GM12878 (cell line): ENCODE results near the gene ENPP6. TPM values are rescaled to one million over a fixed set of nuclear protein-coding genes. Genes with fewer than 3 reads are reported as not detected.

Experiments used
- ATAC-seq: fragments of 200-7000 bp; cut with Tn5 transposase; 3 replicates; pipeline ENCODE4 v1.9.1; 2020; ENCODE audit warnings: mild to moderate bottlenecking, moderate library complexity
- BruUV-seq: library from RNA; stranded (reverse); fragments of 400-500 nt; replicated peaks from 2 replicates; lab custom pipeline; 2021; lab: Mats Ljungman, UMichigan
- CTCF ChIA-PET: fragments of 300-600 bp; sonication (Branson Sonifier 250); formaldehyde crosslinking; extraction: SDS; loops from one replicate; lab custom pipeline; 2021; ENCODE audit warnings: inconsistent platforms; lab: Yijun Ruan, JAX
- POLR2A ChIA-PET: fragments of 350-600 bp; formaldehyde crosslinking; extraction: SDS; loops from one replicate; lab custom pipeline; 2021; ENCODE audit warnings: inconsistent platforms; lab: Charles Lee
- RAD21 ChIA-PET: fragments of 300-600 bp; sonication (Branson Sonifier 250); formaldehyde crosslinking; loops from one replicate; lab custom pipeline; 2023; ENCODE audit warnings: antibody characterized with exemption; ENCODE audit not compliant: unreplicated experiment; lab: Charles Lee
- SMC1A ChIA-PET: fragments of 300-600 bp; sonication (Branson Sonifier 250); formaldehyde crosslinking; loops from one replicate; lab custom pipeline; 2023; ENCODE audit not compliant: unreplicated experiment, uncharacterized antibody; lab: Charles Lee
- DNase-seq: peaks from one replicate; pipeline ENCODE4 v3.0.0-alpha.2; 2011; ENCODE audit warnings: low read depth, low spot score
- FAIRE-seq: peaks from 3 replicates; lab custom pipeline; 2011; peaks lifted over from hg19 to GRCh38; lab: Jason Lieb, UNC
- H2AFZ ChIP-seq: 2 replicates; pipeline ENCODE4 v1.6.0; 2011; ENCODE audit warnings: low read depth, low read length, control low read depth; ENCODE audit not compliant: control insufficient read depth
- H3K27ac ChIP-seq: 2 replicates; pipeline ENCODE4 v1.5.1; 2011; ENCODE audit warnings: control low read depth; ENCODE audit not compliant: control insufficient read depth, insufficient read depth
- H3K27me3 ChIP-seq, 2 experiments: replicated peaks in 1 of 2; 2 replicates each; pipeline versions ENCODE4 v1.6.0 to v1.6.1; 2011; ENCODE audit warnings: low read length in 1 of 2; ENCODE audit not compliant: control insufficient read depth in 2 of 2, insufficient read depth in 2 of 2
- H3K36me3 ChIP-seq, 2 experiments: 2 replicates each; pipeline ENCODE4 v1.5.1; 2011; ENCODE audit warnings: low read length in 1 of 2; ENCODE audit not compliant: control insufficient read depth in 2 of 2, insufficient read depth in 2 of 2
- H3K4me1 ChIP-seq: 2 replicates; pipeline ENCODE4 v1.6.1; 2011; ENCODE audit warnings: mild to moderate bottlenecking, low read length, moderate library complexity, mixed read lengths; ENCODE audit not compliant: control insufficient read depth, insufficient read depth
- H3K4me2 ChIP-seq: 2 replicates; pipeline ENCODE4 v1.6.0; 2011; ENCODE audit warnings: control low read depth; ENCODE audit not compliant: control insufficient read depth, insufficient read depth
- H3K4me3 ChIP-seq: fragments of 200-600 bp; sonication (generic); 2 replicates; pipeline ENCODE4 v1.5.1; 2016
- H3K79me2 ChIP-seq: 2 replicates; pipeline ENCODE4 v1.6.0; 2011; ENCODE audit warnings: low read length; ENCODE audit not compliant: control insufficient read depth, insufficient read depth
- H3K9ac ChIP-seq: 2 replicates; pipeline ENCODE4 v1.8.0; 2011; ENCODE audit warnings: low read length, control low read depth, mixed read lengths; ENCODE audit not compliant: control insufficient read depth, insufficient read depth
- H3K9me3 ChIP-seq: replicated peaks from 3 replicates; pipeline ENCODE4 v1.5.1; 2011; ENCODE audit warnings: mild to moderate bottlenecking, low read length; ENCODE audit not compliant: control insufficient read depth, insufficient read depth
- H4K20me1 ChIP-seq: 2 replicates; pipeline ENCODE4 v1.6.0; 2011; ENCODE audit not compliant: control insufficient read depth, insufficient read depth
- CHD4 ChIP-seq: fragments of 200-600 bp; sonication (generic); IDR thresholded peaks from 2 replicates; pipeline ENCODE4 v1.6.1; 2016; ENCODE audit warnings: mild to moderate bottlenecking
- CREB1 ChIP-seq: IDR thresholded peaks from 2 replicates; pipeline ENCODE4 v1.6.1; 2012; ENCODE audit warnings: low read depth, mild to moderate bottlenecking, inconsistent platforms
- EGR1 ChIP-seq, 2 experiments: IDR thresholded peaks; 1 replicate in 1 of 2; 2 replicates in 1 of 2; pipeline ENCODE4 v1.6.1; 2011 to 2012; ENCODE audit warnings: low read depth in 2 of 2, low read length in 2 of 2, borderline replicate concordance in 1 of 2, mild to moderate bottlenecking in 1 of 2, moderate library complexity in 1 of 2
- EZH2 ChIP-seq: IDR thresholded peaks from 2 replicates; pipeline ENCODE4 v1.6.1; 2012; ENCODE audit warnings: low read depth, mild to moderate bottlenecking, control low read depth, inconsistent platforms, low read length, borderline replicate concordance; ENCODE audit not compliant: control insufficient read depth
- IRF4 ChIP-seq: IDR thresholded peaks from 2 replicates; pipeline ENCODE4 v1.6.1; 2011; ENCODE audit warnings: low read depth, low read length
- MTA3 ChIP-seq: IDR thresholded peaks from 2 replicates; pipeline ENCODE4 v1.6.1; 2012; ENCODE audit warnings: low read length, inconsistent platforms, borderline replicate concordance
- NFIC ChIP-seq: IDR thresholded peaks from 2 replicates; pipeline ENCODE4 v1.6.1; 2012; ENCODE audit warnings: low read depth, mild to moderate bottlenecking, inconsistent platforms, low read length, moderate library complexity
- NR2C2 ChIP-seq: IDR thresholded peaks from 2 replicates; pipeline ENCODE4 v1.6.1; 2011; ENCODE audit warnings: borderline replicate concordance, low read depth; ENCODE audit not compliant: control insufficient read depth, insufficient read length
- PAX8 ChIP-seq: fragments of 450-650 bp; IDR thresholded peaks from 2 replicates; pipeline ENCODE4 v1.6.1; 2017; ENCODE audit warnings: mild to moderate bottlenecking, moderate library complexity
- POLR2AphosphoS5 ChIP-seq: IDR thresholded peaks from 2 replicates; pipeline ENCODE4 v1.6.1; 2011; ENCODE audit warnings: mild to moderate bottlenecking, low read length, inconsistent platforms
- SUZ12 ChIP-seq: fragments of 200-600 bp; sonication (generic); IDR thresholded peaks from one replicate; pipeline ENCODE4 v1.6.1; 2018; ENCODE audit warnings: antibody characterized with exemption, mild to moderate bottlenecking; ENCODE audit not compliant: unreplicated experiment
- ZNF207 ChIP-seq: fragments of 450-650 bp; IDR thresholded peaks from 2 replicates; pipeline ENCODE4 v1.6.1; 2014; ENCODE audit warnings: antibody characterized with exemption, mild to moderate bottlenecking, borderline replicate concordance
- ZNF24 ChIP-seq: fragments of 450-650 bp; IDR thresholded peaks from 2 replicates; pipeline ENCODE4 v1.6.1; 2017; ENCODE audit warnings: antibody characterized with exemption, mild to moderate bottlenecking
- ZNF622 ChIP-seq: fragments of 450-650 bp; IDR thresholded peaks from 2 replicates; pipeline ENCODE4 v1.6.1; 2017; ENCODE audit warnings: mild to moderate bottlenecking, inconsistent platforms
- WGBS: methylation state at CpG from one replicate; pipeline ENCODE4 v1.1.6; 2016; ENCODE audit warnings: low lambda C conversion rate; ENCODE audit not compliant: insufficient replicate concordance, insufficient coverage; ENCODE audit errors: missing lambda C conversion rate; 5-methylcytosine and 5-hydroxymethylcytosine counted together
- in situ Hi-C: fragments of 300-500 bp; cut with MboI; formaldehyde crosslinking; loops from 9 replicates; pipeline ENCODE4 v1.14.3; 2018; ENCODE audit warnings: mixed read lengths
- intact Hi-C: fragments of 100-400 bp; cut with micrococcal nuclease; formaldehyde crosslinking; loops from one replicate; pipeline ENCODE4 v1.14.2; 2022; ENCODE audit not compliant: unreplicated experiment
- polyA plus RNA-seq, 11 experiments: library from polyadenylated mRNA; depleted of rRNA in 4 of 11; unstranded in 6 of 11; stranded (reverse) in 5 of 11; fragments of >200 nt; fragmentation: Nextera tagmentation in 4 of 11; fragmentation: Illumina TruSeq in 1 of 11; extraction: Ambion mirVana in 4 of 11; extraction: Trizol in 1 of 11; gene quantifications; 1 replicate in 1 of 11; 2 replicates in 10 of 11; pipeline versions ENCODE4 v1.2.1 to v1.2.3, GENCODE V29; 2011 to 2016; ENCODE audit warnings: inconsistent platforms in 2 of 11, missing spikeins in 2 of 11, low read depth in 1 of 11
- total RNA-seq, 4 experiments: library from RNA; depleted of rRNA in 3 of 4; stranded (reverse); fragments of >200 nt in 3 of 4; fragmentation: Illumina TruSeq in 1 of 4; extraction: Trizol in 1 of 4; gene quantifications; 2 replicates each; pipeline versions ENCODE4 v1.2.1 to v1.2.3, GENCODE V29; 2013 to 2021
- TF ChIP-seq, protein P1 (sequence below): fragments of 450-650 bp; IDR thresholded peaks from 2 replicates; pipeline ENCODE4 v1.6.1; 2016; ENCODE audit warnings: mild to moderate bottlenecking, moderate library complexity, borderline replicate concordance
- TF ChIP-seq, protein P2 (sequence below): IDR thresholded peaks from 2 replicates; pipeline ENCODE4 v1.6.1; 2011; ENCODE audit warnings: low read depth, low read length, improper control_type of control experiment, borderline replicate concordance
- TF ChIP-seq, protein P3 (sequence below): fragments of 450-650 bp; formaldehyde crosslinking; IDR thresholded peaks from 2 replicates; pipeline ENCODE4 v1.4.0; 2022; ENCODE audit warnings: mild to moderate bottlenecking, moderate library complexity

Gene ENPP6
- total and polyA plus RNA-seq, 10 of the 15 experiments (the other 5 are each of a cell fraction or from before 2014, with no cell fraction given): 0.04 to 1.0 (median 0.44) TPM; not detected in 1

GRCh38 chr4:184203300-184203699 is 14.4 kb downstream of the ENPP6 start (continued):
- TF ChIP-seq, protein P1, sequence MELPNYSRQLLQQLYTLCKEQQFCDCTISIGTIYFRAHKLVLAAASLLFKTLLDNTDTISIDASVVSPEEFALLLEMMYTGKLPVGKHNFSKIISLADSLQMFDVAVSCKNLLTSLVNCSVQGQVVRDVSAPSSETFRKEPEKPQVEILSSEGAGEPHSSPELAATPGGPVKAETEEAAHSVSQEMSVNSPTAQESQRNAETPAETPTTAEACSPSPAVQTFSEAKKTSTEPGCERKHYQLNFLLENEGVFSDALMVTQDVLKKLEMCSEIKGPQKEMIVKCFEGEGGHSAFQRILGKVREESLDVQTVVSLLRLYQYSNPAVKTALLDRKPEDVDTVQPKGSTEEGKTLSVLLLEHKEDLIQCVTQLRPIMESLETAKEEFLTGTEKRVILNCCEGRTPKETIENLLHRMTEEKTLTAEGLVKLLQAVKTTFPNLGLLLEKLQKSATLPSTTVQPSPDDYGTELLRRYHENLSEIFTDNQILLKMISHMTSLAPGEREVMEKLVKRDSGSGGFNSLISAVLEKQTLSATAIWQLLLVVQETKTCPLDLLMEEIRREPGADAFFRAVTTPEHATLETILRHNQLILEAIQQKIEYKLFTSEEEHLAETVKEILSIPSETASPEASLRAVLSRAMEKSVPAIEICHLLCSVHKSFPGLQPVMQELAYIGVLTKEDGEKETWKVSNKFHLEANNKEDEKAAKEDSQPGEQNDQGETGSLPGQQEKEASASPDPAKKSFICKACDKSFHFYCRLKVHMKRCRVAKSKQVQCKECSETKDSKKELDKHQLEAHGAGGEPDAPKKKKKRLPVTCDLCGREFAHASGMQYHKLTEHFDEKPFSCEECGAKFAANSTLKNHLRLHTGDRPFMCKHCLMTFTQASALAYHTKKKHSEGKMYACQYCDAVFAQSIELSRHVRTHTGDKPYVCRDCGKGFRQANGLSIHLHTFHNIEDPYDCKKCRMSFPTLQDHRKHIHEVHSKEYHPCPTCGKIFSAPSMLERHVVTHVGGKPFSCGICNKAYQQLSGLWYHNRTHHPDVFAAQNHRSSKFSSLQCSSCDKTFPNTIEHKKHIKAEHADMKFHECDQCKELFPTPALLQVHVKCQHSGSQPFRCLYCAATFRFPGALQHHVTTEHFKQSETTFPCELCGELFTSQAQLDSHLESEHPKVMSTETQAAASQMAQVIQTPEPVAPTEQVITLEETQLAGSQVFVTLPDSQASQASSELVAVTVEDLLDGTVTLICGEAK: no peak
- TF ChIP-seq, protein P2, sequence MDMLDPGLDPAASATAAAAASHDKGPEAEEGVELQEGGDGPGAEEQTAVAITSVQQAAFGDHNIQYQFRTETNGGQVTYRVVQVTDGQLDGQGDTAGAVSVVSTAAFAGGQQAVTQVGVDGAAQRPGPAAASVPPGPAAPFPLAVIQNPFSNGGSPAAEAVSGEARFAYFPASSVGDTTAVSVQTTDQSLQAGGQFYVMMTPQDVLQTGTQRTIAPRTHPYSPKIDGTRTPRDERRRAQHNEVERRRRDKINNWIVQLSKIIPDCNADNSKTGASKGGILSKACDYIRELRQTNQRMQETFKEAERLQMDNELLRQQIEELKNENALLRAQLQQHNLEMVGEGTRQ: no peak
- TF ChIP-seq NR2C2 (no peak), MTA3 (no peak), ZNF207 (no peak)

- Histone ChIP-seq H3K79me2 (no peaks in the 10 kb centered on the region), H3K9ac (no peak overlapping the region), H3K27me3 (no peaks in the 10 kb centered on the region; a peak in 2 of 4 replicates), H3K4me1 (no peaks in the 10 kb centered on the region), H3K9me3 (no peaks in the 10 kb centered on the region), H3K36me3 (no peaks in the 10 kb centered on the region), H4K20me1 (no peaks in the 10 kb centered on the region), H3K4me3 (no peak overlapping the region), H3K27ac (no peak overlapping the region), H2AFZ (no peak overlapping the region), H3K4me2 (no peak overlapping the region)
- no peak for FAIRE-seq
- ChIA-PET RAD21 (no interaction called here), SMC1A (no interaction called here), CTCF (no interaction called here), POLR2A (no interaction called here)
- 25% methylated on average over 7 of the region's 7 CpGs for WGBS
- in situ Hi-C loops: no loop called here
- DNase-seq: no peak
- BruUV-seq: no TSS peak
- intact Hi-C loops: no loop called here
- ATAC-seq: no peak
- no peak for TF ChIP-seq POLR2AphosphoS5
- no peak for TF ChIP-seq CHD4
- no peak for TF ChIP-seq IRF4
- no peak for TF ChIP-seq CREB1
- no peak for TF ChIP-seq EGR1 (IDR thresholded peaks at IDR 0.05; ENCODE audit: borderline replicate concordance in 1 of 2, low read depth in 2 of 2, low read length in 2 of 2)
- TF ChIP-seq, protein P3, sequence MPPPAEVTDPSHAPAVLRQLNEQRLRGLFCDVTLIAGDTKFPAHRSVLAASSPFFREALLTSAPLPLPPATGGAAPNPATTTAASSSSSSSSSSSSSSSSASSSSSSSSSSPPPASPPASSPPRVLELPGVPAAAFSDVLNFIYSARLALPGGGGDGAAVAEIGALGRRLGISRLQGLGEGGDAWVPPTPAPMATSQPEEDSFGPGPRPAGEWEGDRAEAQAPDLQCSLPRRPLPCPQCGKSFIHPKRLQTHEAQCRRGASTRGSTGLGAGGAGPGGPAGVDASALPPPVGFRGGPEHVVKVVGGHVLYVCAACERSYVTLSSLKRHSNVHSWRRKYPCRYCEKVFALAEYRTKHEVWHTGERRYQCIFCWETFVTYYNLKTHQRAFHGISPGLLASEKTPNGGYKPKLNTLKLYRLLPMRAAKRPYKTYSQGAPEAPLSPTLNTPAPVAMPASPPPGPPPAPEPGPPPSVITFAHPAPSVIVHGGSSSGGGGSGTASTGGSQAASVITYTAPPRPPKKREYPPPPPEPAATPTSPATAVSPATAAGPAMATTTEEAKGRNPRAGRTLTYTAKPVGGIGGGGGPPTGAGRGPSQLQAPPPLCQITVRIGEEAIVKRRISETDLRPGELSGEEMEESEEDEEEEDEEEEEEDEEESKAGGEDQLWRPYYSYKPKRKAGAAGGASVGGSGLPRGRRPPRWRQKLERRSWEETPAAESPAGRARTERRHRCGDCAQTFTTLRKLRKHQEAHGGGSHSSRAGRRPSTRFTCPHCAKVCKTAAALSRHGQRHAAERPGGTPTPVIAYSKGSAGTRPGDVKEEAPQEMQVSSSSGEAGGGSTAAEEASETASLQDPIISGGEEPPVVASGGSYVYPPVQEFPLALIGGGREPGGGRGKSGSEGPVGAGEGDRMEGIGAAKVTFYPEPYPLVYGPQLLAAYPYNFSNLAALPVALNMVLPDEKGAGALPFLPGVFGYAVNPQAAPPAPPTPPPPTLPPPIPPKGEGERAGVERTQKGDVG: no peak
- no peak for TF ChIP-seq NFIC
- TF ChIP-seq EZH2: no peak
- TF ChIP-seq ZNF24: no peak
- no peak for TF ChIP-seq PAX8
- TF ChIP-seq SUZ12: no peak
- TF ChIP-seq ZNF622: no peak
Observed at GRCh38 chr4:184201179-184201578, 16.5 kb downstream of the ENPP6 start.
